ENCODE results near the gene PRRG2. TPM values are rescaled to one million over a fixed set of nuclear protein-coding genes. Genes with fewer than 3 reads are reported as not detected.
"Not testable (repeated sequence)": the region's sequence is repeated elsewhere in the genome, so short reads cannot be mapped to it uniquely, and the experiment has no call there.

Gene PRRG2
- polyA plus RNA-seq, 1 of the 3 experiments (the other 2 are of a cell fraction) = 0.44 TPM

GRCh38 chr19:49617860-49618259, 36.7 kb downstream of the PRRG2 start:
- ChIA-PET POLR2A (interaction anchor here (1.1 kb wide), 1 partner anchor 38 kb away, joined by 3 read pairs; the partner anchor contains the start of gene NOSIP), CTCF (interaction anchor here (1.4 kb wide), 1 partner anchor 47 kb away, joined by 3 read pairs; no protein-coding TSS in a partner anchor)

GRCh38 chr19:49624967-49625910, 44.1 kb downstream of the PRRG2 start:
- Histone ChIP-seq H3K9ac (no peak overlapping the region), H4K20me1 (ENCODE audit: insufficient read depth) (0 out of 2 replicates have a peak, but pooled peaks cover 3% of the 10 kb centered on the region), H3K4me2 (no peak overlapping the region), H3F3A (replicated peaks; ENCODE audit: insufficient read depth) (peaks cover 6% of the 10 kb centered on the region), H3K79me2 (ENCODE audit: insufficient read depth) (0 out of 2 replicates have a peak, but pooled peaks cover 4% of the 10 kb centered on the region), H3K4me1 (ENCODE audit: control insufficient read depth in 1 of 2, insufficient read depth in 2 of 2, low read depth in 1 of 2, low read length in 1 of 2) (no peaks in the 10 kb centered on the region), H3K9me3 (no peaks in the 10 kb centered on the region), H3K9me2 (no peaks in the 10 kb centered on the region), H2AFZ (ENCODE audit: low read depth) (no peak overlapping the region), H3K36me3 (replicated peaks in 1 of 2; ENCODE audit: control insufficient read depth in 1 of 2, insufficient read depth in 2 of 2, low read length in 1 of 2) (peaks cover 15 to 26% of the 10 kb centered on the region in 2 experiments), H3K27ac (ENCODE audit: low read depth in 2 of 2, low read length in 1 of 2) (no peak overlapping the region), H3K27me3 (ENCODE audit: insufficient read depth) (no peaks in the 10 kb centered on the region), H3K4me3 (ENCODE audit: low read depth in 2 of 2, low read length in 1 of 2) (no peak overlapping the region)
- ChIA-PET CTCF (no interaction called here), POLR2A (no interaction called here)
- 92% methylated on average over 10 of the region's 27 CpGs for WGBS (ENCODE audit: low lambda C conversion rate)
- TF ChIP-seq TCF12 (IDR thresholded peaks at IDR 0.05) = no peak
- no peak for TF ChIP-seq PBX3 (IDR thresholded peaks at IDR 0.05)
- TF ChIP-seq NRF1 (IDR thresholded peaks at IDR 0.05; ENCODE audit: low read depth, low read length) = no peak
- no peak for TF ChIP-seq RXRA (IDR thresholded peaks at IDR 0.05; ENCODE audit: borderline replicate concordance, low read depth)
- TF ChIP-seq TAF1 (IDR thresholded peaks at IDR 0.05; ENCODE audit: borderline replicate concordance, low read depth, low read length) = no peak
- TF ChIP-seq GABPA (IDR thresholded peaks at IDR 0.05; ENCODE audit: low read depth) = no peak
- no peak for TF ChIP-seq POLR2AphosphoS5 (IDR thresholded peaks at IDR 0.05; ENCODE audit: low read depth, low read length)
- no peak for TF ChIP-seq ZBTB33 (IDR thresholded peaks at IDR 0.05; ENCODE audit: borderline replicate concordance, low read depth)
- no peak for TF ChIP-seq IRF3 (IDR thresholded peaks at IDR 0.05; ENCODE audit: low read depth, low read length)
- no peak for TF ChIP-seq FOXJ3 (CRISPR knock-in tag; IDR thresholded peaks at IDR 0.05)
- no peak for TF ChIP-seq EP300 (IDR thresholded peaks at IDR 0.05; ENCODE audit: borderline replicate concordance in 1 of 2, low read depth in 1 of 2, low read length in 1 of 2)
- no peak for TF ChIP-seq TEAD4 (IDR thresholded peaks at IDR 0.05; ENCODE audit: borderline replicate concordance, insufficient read depth)
- TF ChIP-seq CHD2 (IDR thresholded peaks at IDR 0.05; ENCODE audit: low read length, partially characterized antibody) = no peak
- no peak for TF ChIP-seq USF1 (IDR thresholded peaks at IDR 0.05; ENCODE audit: borderline replicate concordance, low read depth)
- TF ChIP-seq RAD21 (IDR thresholded peaks at IDR 0.05; ENCODE audit: low read length) = no peak
- TF ChIP-seq EZH2phosphoT487 (IDR thresholded peaks at IDR 0.05; ENCODE audit: borderline replicate concordance, low read depth) = no peak
- TF ChIP-seq YY1 (IDR thresholded peaks at IDR 0.05; ENCODE audit: low read depth) = no peak
- no peak for TF ChIP-seq FOXM1 (IDR thresholded peaks at IDR 0.05; ENCODE audit: low read depth)
- no peak for DNase-seq

More at GRCh38 chr19:49617860-49618259, 36.7 kb downstream of the PRRG2 start:
- H3K9me3 ChIP-seq; H2AFZ ChIP-seq (ENCODE audit: low read depth); H3K4me3 ChIP-seq (ENCODE audit: low read depth in 2 of 2, low read length in 1 of 2); H3K27me3 ChIP-seq (ENCODE audit: insufficient read depth); H3K4me2 ChIP-seq; H3K27ac ChIP-seq (ENCODE audit: low read depth in 2 of 2, low read length in 1 of 2); DNase-seq; H3K9ac ChIP-seq; H3K9me2 ChIP-seq: not testable (repeated sequence)
- Histone ChIP-seq H3K4me1 (ENCODE audit: control insufficient read depth in 1 of 2, insufficient read depth in 2 of 2, low read depth in 1 of 2, low read length in 1 of 2) (peaks cover 0 to 14% of the 10 kb centered on the region in 2 experiments; a peak in 3 of 4 replicates), H3K79me2 (ENCODE audit: insufficient read depth) (peaks cover 50% of the 10 kb centered on the region), H3K36me3 (replicated peaks in 1 of 2; ENCODE audit: control insufficient read depth in 1 of 2, insufficient read depth in 2 of 2, low read length in 1 of 2) (peaks cover 31% of the 10 kb centered on the region in 2 experiments), H4K20me1 (ENCODE audit: insufficient read depth) (peaks cover 27% of the 10 kb centered on the region), H3F3A (replicated peaks; ENCODE audit: insufficient read depth) (peaks cover 11% of the 10 kb centered on the region)
- 91% methylated on average over 13 of the region's 13 CpGs for WGBS (ENCODE audit: low lambda C conversion rate)

Data from SK-N-SH (cell line).